ENCODE data around the gene GLRA1.

GRCh38 chr5:151905557-151905961 lies 19.1 kb downstream of the GLRA1 start:
- no peak for TF ChIP-seq RCOR1 (IDR thresholded peaks at IDR 0.05; ENCODE audit: insufficient replicate concordance, low read length)
- no peak for TF ChIP-seq CTCF (conservative IDR thresholded peaks at IDR 0.05; ENCODE audit: low read depth, low read length)
- TF ChIP-seq POLR2A (IDR thresholded peaks at IDR 0.05; ENCODE audit: low read depth, low read length) = no peak
